NAMALWA (cell line): ENCODE data around the gene LTB4R2.
"Not testable (repeated sequence)": the region's sequence is repeated elsewhere in the genome, so short reads cannot be mapped to it uniquely, and the experiment has no call there.

ENCODE experiments used
- DNase-seq: peaks from one replicate; pipeline ENCODE4 v3.0.0-alpha.2; 2015; ENCODE audit warnings: low spot score

LTB4R2 gene

DNA sequence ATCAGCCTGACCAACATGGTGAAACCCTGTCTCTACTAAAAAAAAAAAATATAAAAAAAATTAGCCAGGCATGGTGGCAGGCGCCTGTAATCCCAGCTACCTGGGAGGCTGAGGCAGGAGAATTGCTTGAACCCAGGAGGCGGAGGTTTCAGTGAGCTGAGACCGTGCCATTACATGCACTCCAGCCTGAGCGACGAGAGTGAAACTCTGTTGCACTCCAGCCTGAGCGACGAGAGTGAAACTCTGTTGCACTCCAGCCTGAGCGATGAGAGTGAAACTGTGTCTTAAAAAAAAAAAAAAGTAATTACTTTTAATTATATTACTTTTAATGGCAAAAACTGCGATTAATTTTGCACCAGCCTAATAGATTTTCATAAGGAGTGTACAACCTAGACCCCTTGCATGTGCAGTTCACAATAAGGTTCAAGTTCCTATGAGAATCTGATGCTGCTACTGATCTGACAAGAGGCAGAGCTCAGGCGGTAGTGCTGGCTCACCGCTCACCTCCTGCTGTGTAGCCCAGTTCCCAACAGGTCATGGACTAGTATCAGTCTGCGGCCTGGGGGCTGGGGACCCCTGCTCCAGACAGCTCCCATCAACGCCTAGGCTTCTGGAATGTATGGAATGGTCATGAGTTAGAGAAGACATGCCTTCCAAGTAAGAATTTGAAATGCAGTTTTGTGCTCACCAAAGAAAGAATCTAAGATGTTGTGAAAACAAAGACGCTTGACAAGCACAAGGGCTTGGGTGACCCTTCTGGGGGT lies 11.5 kb downstream of the LTB4R2 start:
- DNase-seq, result no peak

DNA sequence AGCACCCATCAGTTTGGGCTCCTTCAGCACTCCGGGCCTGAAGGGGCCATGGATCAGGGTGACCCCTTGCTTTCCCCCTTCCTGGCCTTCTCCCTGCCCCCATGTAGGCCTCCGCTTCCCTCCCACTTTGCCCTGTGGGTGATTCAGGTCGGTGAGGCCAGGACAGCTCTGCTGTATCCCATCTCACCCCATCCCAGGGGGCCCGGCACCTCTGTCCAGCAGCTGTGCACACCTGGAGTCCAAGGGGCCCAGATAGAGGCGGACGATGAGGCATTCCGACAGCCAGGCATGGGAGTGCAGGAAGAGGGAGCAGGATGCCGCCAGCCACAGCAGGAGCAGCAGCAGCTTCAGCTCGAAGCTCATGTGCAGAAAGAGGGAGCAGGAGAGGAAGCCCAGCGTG lies 12.7 kb downstream of the LTB4R2 start:
- no peak for DNase-seq

DNA sequence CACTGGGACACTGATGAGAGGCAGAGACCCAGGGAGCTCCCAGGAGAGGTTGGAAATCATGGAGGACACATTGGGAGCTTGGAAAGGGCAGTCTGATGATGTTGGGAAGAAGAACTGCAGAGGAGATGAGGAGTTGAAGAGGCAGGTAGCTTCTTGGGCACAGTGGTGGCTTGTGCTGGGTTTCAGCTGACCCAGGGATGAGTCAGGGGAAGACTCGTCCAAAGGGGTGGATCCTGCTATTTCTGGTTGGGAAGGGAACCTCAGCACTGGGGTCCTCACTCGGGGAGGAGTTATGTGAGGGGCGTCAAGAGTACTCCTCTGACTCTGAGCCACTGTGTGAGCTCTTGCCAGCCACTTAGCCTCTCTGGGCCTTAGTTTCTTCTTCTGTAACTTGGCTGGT lies 13.4 kb downstream of the LTB4R2 start:
- no peak for DNase-seq

- DNase-seq, result no peak
Measured at GRCh38 chr14:24324024-24324423, 14.1 kb downstream of the LTB4R2 start.

GRCh38 chr14:24325041-24325530 lies 15.1 kb downstream of the LTB4R2 start:
- DNase-seq, result no peak

- DNase-seq, result no peak
Measured at GRCh38 chr14:24325963-24326362, 16.0 kb downstream of the LTB4R2 start.

DNA sequence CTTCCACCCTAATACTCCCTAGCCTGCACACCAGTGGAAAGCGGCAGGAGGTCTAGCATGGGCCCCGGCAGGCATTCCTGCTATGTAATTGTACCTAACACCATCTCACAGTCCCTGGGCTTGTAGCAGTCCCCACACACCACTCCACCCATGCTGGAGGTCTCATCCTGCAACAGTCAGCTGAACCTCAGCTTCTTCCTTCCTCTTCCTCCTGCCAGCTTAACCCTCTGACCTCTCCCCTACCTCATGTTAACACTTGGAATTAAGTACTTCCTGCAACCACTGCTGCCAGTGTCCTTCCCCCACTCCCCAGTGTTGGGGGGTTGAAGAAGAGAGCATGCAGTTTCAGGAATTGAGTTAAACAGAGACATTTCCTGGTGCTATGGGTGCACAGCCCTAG lies 17.4 kb downstream of the LTB4R2 start:
- DNase-seq, result no peak

DNA sequence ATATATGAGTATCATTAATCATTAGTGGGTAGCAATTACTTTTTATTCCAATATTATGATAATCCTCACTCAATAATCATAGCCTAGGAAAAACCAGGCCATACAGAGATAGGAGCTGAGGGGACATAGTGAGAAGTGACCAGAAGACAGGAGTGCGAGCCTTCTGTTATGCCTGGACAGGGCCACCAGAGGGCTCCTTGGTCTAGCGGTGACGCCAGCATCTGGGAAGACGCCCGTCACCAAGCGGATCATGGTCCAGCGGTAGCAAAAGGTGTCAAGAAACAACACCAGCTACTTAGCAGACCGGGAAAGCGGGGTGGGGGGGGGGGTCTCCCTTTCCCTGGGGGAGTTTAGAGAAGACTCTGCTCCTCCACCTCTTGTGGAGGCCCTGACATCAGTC lies 18.0 kb downstream of the LTB4R2 start:
- DNase-seq, result not testable (repeated sequence)

DNA sequence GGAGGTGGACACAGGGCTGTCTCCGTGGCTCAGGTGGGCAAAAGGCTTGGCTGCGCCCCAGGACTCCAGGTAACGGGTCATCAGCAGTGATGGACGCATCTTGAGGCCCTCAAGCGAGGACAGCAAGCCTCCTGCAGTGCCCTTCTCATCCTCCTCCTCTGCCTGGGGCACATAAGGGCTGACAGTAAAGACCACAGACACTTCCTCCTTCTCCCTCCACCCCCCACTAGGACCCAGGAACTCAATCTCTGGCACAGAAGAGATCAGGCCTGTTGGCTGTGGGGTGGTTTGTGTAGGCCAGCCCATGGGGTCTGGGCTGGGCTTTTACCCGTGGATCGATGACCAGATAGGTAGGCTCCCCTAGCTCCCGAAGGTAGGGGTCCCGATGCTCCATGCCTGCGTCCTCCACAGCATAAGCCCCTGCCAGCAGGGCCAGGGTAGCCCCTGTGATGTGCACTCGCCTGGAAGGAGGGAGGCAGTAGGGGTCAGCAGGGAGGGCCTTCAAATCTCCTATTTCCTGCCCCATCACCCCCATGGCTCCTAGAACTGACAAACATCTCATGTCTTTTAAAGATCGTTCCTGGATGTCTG lies 19.2 kb downstream of the LTB4R2 start:
- DNase-seq, result no peak

DNA sequence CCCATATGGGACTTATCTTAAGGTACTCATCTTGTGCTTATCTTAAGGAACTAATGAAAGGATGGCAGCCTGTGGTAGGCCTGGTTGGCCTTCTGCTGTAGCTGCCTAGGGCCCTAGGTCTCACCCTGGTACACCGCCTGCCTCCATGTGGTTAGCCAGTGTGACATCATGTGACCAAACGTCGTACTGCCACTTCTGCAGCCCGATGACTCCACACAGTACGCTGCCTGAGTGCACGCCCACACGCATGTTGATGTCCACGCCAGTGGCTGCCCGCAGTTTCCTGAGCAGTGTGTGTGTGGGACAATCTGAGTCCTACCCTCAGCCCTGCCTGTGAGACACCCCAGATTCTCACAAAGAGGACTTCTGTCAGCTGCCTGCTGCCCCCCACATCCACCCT lies 19.8 kb downstream of the LTB4R2 start:
- DNase-seq, result no peak

DNA sequence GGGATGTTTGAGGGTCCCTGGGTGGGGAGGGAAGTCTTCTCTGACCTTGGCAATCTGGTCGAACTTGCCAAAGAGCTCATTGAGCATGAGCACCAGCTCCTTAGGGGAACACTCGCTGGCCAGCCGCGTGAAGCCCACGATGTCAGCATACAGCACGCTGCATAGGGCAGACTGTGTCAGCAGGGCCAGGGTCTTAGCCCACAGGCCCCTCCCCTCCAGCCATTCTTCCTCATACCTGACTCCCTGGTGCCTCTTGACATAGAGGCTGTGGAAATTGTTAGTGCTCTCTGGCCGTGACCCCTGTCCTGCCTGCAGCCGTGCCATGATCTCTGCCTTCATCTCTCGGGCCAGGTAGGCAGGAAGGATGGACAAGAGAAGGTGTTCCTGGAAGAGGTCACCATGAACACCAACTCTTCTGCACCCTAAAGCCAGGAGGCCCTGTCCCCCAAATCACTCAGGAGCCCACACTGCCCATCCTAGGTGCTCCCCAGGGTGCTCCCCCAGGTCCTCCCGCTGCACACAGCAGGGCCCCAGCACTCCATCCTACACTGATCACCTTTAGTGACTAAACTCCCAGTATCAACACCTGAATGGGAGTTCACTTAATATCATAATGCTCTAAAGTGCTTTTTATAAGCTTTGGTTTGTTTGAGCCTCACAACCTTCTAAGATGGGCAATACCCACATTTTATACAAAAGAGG lies 21.2 kb downstream of the LTB4R2 start:
- DNase-seq, result no peak

- no peak for DNase-seq
Measured at GRCh38 chr14:24331731-24332267, 21.9 kb downstream of the LTB4R2 start.

GRCh38 chr14:24332268-24332993 lies 22.5 kb downstream of the LTB4R2 start:
- peak; percentile 95 for DNase-seq

DNA sequence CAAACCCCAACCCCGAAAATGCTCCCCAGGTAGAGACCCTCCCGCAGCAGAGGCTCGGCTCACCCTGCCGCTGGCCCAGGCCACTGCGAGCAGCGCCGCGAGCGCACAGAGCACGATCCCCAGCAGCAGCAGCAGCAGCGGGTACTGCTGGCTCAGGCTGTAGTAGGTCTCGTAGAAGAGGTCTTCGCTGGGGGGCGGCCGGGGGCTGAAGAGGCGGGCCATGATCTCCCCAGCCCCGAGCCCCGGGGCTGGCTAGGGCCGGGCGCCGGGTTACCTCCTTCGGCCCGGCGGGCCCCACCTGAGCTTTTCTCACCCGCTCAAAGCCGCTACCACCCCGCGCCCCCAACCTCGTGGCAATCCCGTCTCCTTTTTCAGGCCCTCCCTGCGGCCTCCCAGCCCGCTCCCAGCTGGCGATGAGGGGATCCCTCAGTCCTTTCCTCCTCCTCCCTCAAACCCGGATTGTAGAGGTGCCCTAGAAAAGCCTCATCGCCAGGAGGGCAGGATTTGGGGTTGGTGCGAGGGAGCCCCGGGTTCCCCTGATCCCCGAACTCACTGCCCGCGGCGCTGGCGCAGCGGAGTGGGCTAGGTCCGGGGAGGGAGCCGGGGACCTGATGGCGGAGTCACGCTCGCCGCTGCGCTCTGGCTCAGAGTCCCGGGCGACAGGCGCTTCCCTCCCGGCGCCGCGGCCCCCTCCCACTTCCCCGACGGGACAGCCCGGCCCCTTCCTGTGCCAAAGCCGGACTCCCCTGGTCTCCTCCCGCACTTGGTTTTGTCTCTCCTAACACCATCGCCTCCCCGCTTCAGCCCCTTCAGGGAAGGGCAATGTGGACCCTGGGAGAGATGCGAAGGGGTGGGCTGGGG lies 24.7 kb downstream of the LTB4R2 start, which contains the start of gene ADCY4:
ADCY4 (minus strand) TSS at position 641 of the 861 bp plus-strand sequence; CDS start at position 222, 419 bp downstream.
- no peak for DNase-seq

- DNase-seq, result no peak
Measured at GRCh38 chr14:24335461-24336171, 25.7 kb downstream of the LTB4R2 start.

GRCh38 chr14:24337144-24337823 lies 27.3 kb downstream of the LTB4R2 start:
- DNase-seq, result no peak

DNA sequence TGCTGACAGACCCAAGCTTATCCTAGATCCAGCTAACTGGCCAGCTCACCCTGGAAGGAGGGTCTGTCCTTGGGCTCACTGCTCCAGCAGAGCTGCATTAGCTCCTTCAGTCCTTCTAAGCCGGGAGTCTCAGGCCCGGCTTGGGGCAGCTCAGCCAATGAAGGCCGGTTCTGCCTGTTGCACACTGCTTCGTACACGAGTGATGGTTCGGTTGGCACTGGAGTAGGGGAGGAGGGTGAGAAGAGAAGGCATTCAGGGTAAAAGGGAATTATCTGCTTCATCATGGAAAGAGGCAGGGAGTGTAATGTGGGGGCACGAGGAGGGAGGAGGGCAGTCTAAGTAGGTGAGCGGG lies 27.9 kb downstream of the LTB4R2 start:
- DNase-seq, result no peak

GRCh38 chr14:24338843-24339242 lies 28.9 kb downstream of the LTB4R2 start:
- no peak for DNase-seq

DNA sequence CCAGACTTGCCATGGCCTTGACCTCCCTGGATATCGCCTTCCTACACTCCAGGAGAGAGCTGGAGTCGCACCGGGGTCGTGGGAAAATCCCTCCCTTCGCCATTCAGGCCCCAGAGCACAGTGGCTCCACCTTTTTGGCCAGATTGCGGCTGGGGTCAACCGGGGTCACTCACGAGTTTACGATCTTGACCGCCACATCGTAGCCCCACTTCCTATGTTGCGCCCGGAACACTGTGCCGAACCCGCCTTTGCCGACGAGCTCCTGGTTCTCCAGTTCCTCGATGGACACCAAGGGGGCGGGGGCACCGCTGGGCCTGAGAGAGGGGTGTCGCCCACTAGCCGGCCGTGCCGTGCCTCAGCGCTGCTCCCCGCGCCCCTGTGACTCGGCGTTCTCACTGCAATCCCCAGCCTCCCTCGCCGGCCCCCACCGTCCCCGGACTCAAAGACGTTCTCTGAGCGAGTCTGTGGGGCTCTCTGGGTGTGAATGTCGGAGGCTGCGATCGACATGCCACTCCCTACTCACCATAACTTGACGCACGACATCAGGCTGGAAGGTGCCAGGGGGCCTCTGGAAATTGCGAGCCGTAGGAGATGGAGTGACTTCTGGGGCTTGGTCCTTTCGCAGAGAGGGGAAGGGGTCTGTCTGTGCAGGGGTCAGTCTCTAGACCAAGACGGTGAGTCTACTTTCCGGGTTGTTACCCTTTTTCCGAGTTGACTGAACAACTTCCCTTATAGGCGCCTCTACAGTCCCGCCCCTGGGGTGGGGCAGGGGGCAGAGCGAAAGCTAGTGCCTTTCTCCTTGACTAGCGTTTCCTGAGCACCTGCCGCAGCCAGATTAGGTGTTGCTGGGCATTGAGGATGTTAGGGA lies 29.6 kb downstream of the LTB4R2 start, which contains the start of gene RIPK3:
RIPK3 (minus strand) TSS at position 708 of the 868 bp plus-strand sequence; CDS start at position 543, 165 bp downstream.
- DNase-seq, result peak; percentile 45
